Measurements from ENCODE around the gene TP53I13. TPM values are rescaled to one million over a fixed set of nuclear protein-coding genes. Genes with fewer than 3 reads are reported as not detected.
"Not testable (repeated sequence)": the region's sequence is repeated elsewhere in the genome, so short reads cannot be mapped to it uniquely, and the experiment has no call there.

The TP53I13 gene
- total and polyA plus RNA-seq, 2 experiments from 2014 or later = 104 to 105 TPM

GRCh38 chr17:29557739-29558116 lies 10.8 kb upstream of the TP53I13 start:
- H3K4me1 ChIP-seq (ENCODE audit: low read depth) = no peaks in the 10 kb centered on the region
- no peak for TF ChIP-seq CTCF (IDR thresholded peaks at IDR 0.05; ENCODE audit: low read depth, low read length)
- DNase-seq (ENCODE audit: low read depth in 1 of 2, low spot score in 1 of 2) = no peak
- no peak overlapping the region for H3K27ac ChIP-seq
- H3K4me3 ChIP-seq = no peak overlapping the region
- H3K9me3 ChIP-seq (ENCODE audit: low read depth) = no peaks in the 10 kb centered on the region
- H3K36me3 ChIP-seq = no peaks in the 10 kb centered on the region
- no peaks in the 10 kb centered on the region for H3K27me3 ChIP-seq

DNA sequence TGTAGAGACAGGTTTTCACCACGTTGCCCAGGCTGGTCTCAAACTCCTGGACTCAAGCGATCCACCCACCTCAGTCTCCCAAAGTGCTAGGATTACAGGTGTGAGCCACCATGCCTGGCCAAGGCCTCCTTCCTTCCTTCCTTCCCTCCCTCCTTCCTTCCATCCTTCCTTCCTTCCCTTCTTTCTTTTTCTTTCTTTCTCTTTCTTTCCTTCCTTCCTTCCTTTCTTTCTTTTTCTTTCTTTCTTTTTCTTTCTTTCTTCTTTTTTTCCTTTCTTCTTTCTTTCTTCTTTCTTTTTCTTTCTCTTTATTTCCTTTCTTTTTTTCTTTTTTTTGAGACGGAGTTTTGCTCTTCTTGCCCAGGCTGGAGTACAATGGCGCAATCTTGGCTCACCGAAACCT lies 10.4 kb upstream of the TP53I13 start:
- H3K4me1 ChIP-seq (ENCODE audit: low read depth); DNase-seq (ENCODE audit: low read depth in 1 of 2, low spot score in 1 of 2); H3K36me3 ChIP-seq; H3K27me3 ChIP-seq; H3K27ac ChIP-seq; H3K9me3 ChIP-seq (ENCODE audit: low read depth); H3K4me3 ChIP-seq: not testable (repeated sequence)

GRCh38 chr17:29559640-29560039 lies 8.9 kb upstream of the TP53I13 start:
- H3K36me3 ChIP-seq = no peaks in the 10 kb centered on the region
- H3K4me1 ChIP-seq (ENCODE audit: low read depth) = no peaks in the 10 kb centered on the region
- H3K27ac ChIP-seq = no peak overlapping the region
- DNase-seq (ENCODE audit: low read depth in 1 of 2, low spot score in 1 of 2) = no peak
- H3K27me3 ChIP-seq = peaks cover 8% of the 10 kb centered on the region
- H3K4me3 ChIP-seq = no peak overlapping the region
- no peaks in the 10 kb centered on the region for H3K9me3 ChIP-seq (ENCODE audit: low read depth)
- no peak for TF ChIP-seq CTCF (IDR thresholded peaks at IDR 0.05; ENCODE audit: low read depth, low read length)

DNA sequence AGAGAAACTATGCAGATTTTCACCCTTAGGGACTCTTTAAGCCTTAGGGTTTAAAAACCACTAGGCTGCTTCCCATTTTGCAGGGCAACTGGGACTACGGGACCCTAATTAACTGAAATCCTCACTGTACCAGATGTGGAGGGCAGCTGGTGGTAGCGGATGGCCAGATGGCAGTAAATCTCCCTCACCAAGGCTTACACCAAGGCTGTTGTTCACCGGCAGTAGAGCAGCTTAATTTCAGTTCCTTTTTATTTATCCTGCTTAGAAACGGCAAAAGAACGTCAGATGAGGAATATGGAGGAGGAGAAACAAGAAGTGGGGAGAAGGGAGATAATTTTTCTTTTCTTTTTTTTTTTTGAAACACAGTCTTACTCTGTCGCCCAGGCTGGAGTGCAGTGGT lies 8.2 kb upstream of the TP53I13 start:
- H3K27ac ChIP-seq = no peak overlapping the region
- no peak for TF ChIP-seq CTCF (IDR thresholded peaks at IDR 0.05; ENCODE audit: low read depth, low read length)
- no peak for DNase-seq (ENCODE audit: low read depth in 1 of 2, low spot score in 1 of 2)
- no peaks in the 10 kb centered on the region for H3K36me3 ChIP-seq
- no peaks in the 10 kb centered on the region for H3K4me1 ChIP-seq (ENCODE audit: low read depth)
- no peak overlapping the region for H3K4me3 ChIP-seq
- H3K27me3 ChIP-seq = peaks cover 15% of the 10 kb centered on the region
- H3K9me3 ChIP-seq (ENCODE audit: low read depth) = no peaks in the 10 kb centered on the region

DNA sequence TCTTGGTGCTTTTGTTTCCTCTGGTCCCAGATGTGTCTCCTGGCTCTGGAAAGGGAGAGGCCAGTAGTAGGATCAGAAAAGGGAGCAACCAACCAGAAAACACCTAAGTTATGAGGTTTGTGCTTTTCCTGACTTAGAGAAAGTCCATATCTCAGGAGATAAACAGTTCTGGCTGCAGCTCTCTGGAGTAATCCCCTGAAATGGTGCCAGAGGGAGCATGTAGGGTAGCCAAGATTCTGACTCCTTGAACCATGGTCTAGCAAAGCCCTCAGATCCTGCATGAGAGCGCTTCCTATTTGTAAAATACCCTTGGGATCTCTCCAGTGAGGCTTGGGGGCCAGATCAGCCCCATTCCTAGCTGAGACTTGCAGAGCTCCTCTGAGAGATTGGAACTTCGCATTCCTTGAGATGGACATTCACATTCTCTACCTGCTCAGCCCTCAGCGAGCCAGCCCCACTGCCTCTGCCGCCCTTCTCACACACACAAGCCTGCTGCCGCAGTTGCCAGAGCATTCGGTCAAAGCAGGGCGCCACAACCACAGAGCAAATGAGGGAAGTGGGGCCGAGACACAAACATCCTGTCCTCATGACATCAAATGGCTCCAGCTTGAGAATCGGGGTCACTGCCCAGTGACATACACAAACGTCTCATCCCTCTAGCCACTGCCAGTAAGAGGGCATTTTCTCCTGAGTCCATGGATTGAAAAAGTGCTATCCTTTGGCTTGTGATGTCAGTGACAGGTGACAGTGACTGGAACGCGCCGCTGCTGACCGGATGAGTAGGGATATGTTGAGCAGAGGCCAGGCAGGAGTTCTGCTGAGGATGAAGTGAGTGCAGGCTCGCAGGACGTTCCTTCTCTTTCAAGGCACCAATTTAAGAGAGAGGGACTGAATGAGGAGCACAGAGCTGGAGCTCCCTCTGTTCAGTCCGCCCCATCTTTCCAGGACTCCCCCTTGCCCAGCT lies 6.7 kb upstream of the TP53I13 start:
- no peak overlapping the region for H3K4me3 ChIP-seq
- H3K9me3 ChIP-seq (ENCODE audit: low read depth) = no peaks in the 10 kb centered on the region
- peak in 1 of 2 donors; percentile 60 for DNase-seq (ENCODE audit: low read depth in 1 of 2, low spot score in 1 of 2)
- no peak for TF ChIP-seq CTCF (IDR thresholded peaks at IDR 0.05; ENCODE audit: low read depth, low read length)
- H3K27me3 ChIP-seq = peaks cover 28% of the 10 kb centered on the region
- H3K4me1 ChIP-seq (ENCODE audit: low read depth) = no peaks in the 10 kb centered on the region
- no peaks in the 10 kb centered on the region for H3K36me3 ChIP-seq
- no peak overlapping the region for H3K27ac ChIP-seq

- H3K4me1 ChIP-seq (ENCODE audit: low read depth) = no peaks in the 10 kb centered on the region
- no peak overlapping the region for H3K4me3 ChIP-seq
- no peak for TF ChIP-seq CTCF (IDR thresholded peaks at IDR 0.05; ENCODE audit: low read depth, low read length)
- H3K36me3 ChIP-seq = no peaks in the 10 kb centered on the region
- no peak overlapping the region for H3K27ac ChIP-seq
- no peaks in the 10 kb centered on the region for H3K9me3 ChIP-seq (ENCODE audit: low read depth)
- peaks cover 28% of the 10 kb centered on the region for H3K27me3 ChIP-seq
- no peak for DNase-seq (ENCODE audit: low read depth in 1 of 2, low spot score in 1 of 2)
These were observed 5.9 kb upstream of the TP53I13 start for GRCh38 chr17:29562615-29563014.

Data from cardiac muscle cell (in vitro differentiated cells and primary cell).